ENCODE measurements around the gene NDC1. TPM values are rescaled to one million over a fixed set of nuclear protein-coding genes. Genes with fewer than 3 reads are reported as not detected.

The NDC1 gene
- total RNA-seq, 1 donor from 2014 or later = 14.8 TPM

DNA sequence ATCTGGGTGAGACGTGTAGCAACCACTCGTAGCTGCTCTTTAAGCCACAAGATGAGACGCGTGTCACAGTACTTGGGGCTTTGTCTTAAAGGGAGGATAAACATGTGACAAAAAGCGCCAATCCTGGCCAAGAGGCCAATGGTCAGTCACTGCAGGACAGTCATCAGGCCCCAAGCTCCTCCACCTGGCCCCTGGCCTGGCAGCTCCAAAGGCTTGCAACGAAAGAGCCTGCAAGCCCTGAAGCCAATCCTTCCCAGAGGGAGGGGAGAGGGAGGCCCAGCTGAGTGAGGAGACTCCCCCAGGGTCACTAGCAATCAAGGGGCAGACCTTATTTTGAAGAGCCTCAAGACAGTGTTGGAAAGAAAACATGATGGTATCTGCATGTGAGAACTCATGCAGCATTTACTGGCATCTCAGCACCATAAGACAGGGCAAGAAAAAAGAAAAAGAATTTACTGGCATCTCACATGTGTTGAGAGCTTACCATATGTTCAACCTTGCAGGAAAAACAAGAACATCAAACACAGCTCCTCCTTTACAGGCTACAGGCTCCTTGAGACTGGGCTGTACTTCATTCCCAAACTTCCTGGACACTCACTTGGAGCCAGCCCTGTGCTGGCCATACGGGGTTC lies 110.5 kb downstream of the NDC1 start:
- no peak overlapping the region for H3K27ac ChIP-seq (ENCODE audit: low read depth, low read length)
- peaks cover 36% of the 10 kb centered on the region for H4K20me1 ChIP-seq (ENCODE audit: insufficient read depth, low read length)
- Mint-ChIP-seq H3K4me1 (ENCODE audit: low read depth, unreplicated experiment) (no peaks in the 10 kb centered on the region), H3K4me3 (ENCODE audit: unreplicated experiment) (no peak overlapping the region), H3K36me3 (ENCODE audit: low read depth, unreplicated experiment) (peaks cover 2% of the 10 kb centered on the region), H3K27ac (ENCODE audit: unreplicated experiment) (no peak overlapping the region), H3K27me3 (ENCODE audit: low read depth, unreplicated experiment) (peaks cover 42% of the 10 kb centered on the region), H3K9me3 (ENCODE audit: unreplicated experiment) (peaks cover 12% of the 10 kb centered on the region)
- H2AFZ ChIP-seq (ENCODE audit: low read depth, low read length) = no peak overlapping the region
- H3K4me2 ChIP-seq (ENCODE audit: low read length) = no peak overlapping the region
- DNase-seq (ENCODE audit: low read depth) (no peak), FAIRE-seq (no peak)
- no peak overlapping the region for H3K4me3 ChIP-seq (ENCODE audit: insufficient read depth, low read depth, low read length)
- H3K27me3 ChIP-seq (ENCODE audit: insufficient read depth, low read length) = no peaks in the 10 kb centered on the region
- peaks cover 98% of the 10 kb centered on the region for H3K79me2 ChIP-seq (ENCODE audit: insufficient read depth, low read length)
- no peaks in the 10 kb centered on the region for H3K36me3 ChIP-seq (ENCODE audit: insufficient read depth, low read length)
- H3K9me3 ChIP-seq (ENCODE audit: insufficient read depth, low read depth, low read length) = peaks cover 3% of the 10 kb centered on the region
- H3K9ac ChIP-seq (ENCODE audit: low read length) = no peak overlapping the region
- peaks cover 33% of the 10 kb centered on the region for H3K4me1 ChIP-seq (ENCODE audit: insufficient read depth, low read length)
- TF ChIP-seq, protein P1, sequence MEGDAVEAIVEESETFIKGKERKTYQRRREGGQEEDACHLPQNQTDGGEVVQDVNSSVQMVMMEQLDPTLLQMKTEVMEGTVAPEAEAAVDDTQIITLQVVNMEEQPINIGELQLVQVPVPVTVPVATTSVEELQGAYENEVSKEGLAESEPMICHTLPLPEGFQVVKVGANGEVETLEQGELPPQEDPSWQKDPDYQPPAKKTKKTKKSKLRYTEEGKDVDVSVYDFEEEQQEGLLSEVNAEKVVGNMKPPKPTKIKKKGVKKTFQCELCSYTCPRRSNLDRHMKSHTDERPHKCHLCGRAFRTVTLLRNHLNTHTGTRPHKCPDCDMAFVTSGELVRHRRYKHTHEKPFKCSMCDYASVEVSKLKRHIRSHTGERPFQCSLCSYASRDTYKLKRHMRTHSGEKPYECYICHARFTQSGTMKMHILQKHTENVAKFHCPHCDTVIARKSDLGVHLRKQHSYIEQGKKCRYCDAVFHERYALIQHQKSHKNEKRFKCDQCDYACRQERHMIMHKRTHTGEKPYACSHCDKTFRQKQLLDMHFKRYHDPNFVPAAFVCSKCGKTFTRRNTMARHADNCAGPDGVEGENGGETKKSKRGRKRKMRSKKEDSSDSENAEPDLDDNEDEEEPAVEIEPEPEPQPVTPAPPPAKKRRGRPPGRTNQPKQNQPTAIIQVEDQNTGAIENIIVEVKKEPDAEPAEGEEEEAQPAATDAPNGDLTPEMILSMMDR (IDR thresholded peaks at IDR 0.05; ENCODE audit: insufficient read depth, low read depth, low read length) = no peak
- no peak for TF ChIP-seq EZH2 (IDR thresholded peaks at IDR 0.05; ENCODE audit: insufficient read depth, low read length)

DNA sequence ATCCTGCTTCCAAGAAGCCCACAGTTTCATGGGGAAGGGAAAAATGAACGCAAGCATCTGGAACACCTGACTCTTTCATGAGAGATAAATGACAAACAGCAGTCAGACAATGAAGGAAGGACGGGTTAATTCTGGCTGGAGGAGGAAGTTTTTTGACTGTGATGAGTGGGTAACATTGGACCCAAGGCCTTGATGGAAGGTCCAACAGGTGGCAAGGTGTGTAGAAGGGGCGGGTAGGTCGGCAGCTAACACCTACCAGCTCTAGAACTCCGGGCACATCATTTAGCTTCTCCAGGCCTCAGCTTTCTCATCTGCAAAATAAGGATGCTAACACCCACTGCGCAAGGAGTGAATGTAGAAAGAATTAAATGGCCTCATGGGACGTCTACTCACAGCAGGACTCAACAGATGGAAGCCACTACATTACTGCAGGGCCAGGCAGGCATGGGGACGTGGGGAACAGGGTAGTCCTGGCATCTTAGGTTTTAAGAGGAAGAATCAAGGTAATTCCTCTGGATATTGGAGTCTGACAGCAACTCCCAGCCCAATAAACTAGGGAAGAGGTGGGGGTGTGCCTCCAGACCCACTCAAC lies 112.0 kb downstream of the NDC1 start:
- Mint-ChIP-seq H3K36me3 (ENCODE audit: low read depth, unreplicated experiment) (peaks cover 2% of the 10 kb centered on the region), H3K4me3 (ENCODE audit: unreplicated experiment) (no peak overlapping the region), H3K4me1 (ENCODE audit: low read depth, unreplicated experiment) (no peaks in the 10 kb centered on the region), H3K9me3 (ENCODE audit: unreplicated experiment) (peaks cover 12% of the 10 kb centered on the region), H3K27me3 (ENCODE audit: low read depth, unreplicated experiment) (peaks cover 33% of the 10 kb centered on the region), H3K27ac (ENCODE audit: unreplicated experiment) (no peak overlapping the region)
- H3K9me3 ChIP-seq (ENCODE audit: insufficient read depth, low read depth, low read length) = peaks cover 3% of the 10 kb centered on the region
- no peaks in the 10 kb centered on the region for H3K27me3 ChIP-seq (ENCODE audit: insufficient read depth, low read length)
- no peak overlapping the region for H3K4me2 ChIP-seq (ENCODE audit: low read length)
- no peak for FAIRE-seq
- H3K4me1 ChIP-seq (ENCODE audit: insufficient read depth, low read length) = peaks cover 19% of the 10 kb centered on the region
- no peak overlapping the region for H2AFZ ChIP-seq (ENCODE audit: low read depth, low read length)
- H3K36me3 ChIP-seq (ENCODE audit: insufficient read depth, low read length) = no peaks in the 10 kb centered on the region
- no peak for DNase-seq (ENCODE audit: low read depth)
- H3K79me2 ChIP-seq (ENCODE audit: insufficient read depth, low read length) = peaks cover 99% of the 10 kb centered on the region
- no peak overlapping the region for H3K4me3 ChIP-seq (ENCODE audit: insufficient read depth, low read depth, low read length)
- peak overlapping the region; percentile 33 for H3K27ac ChIP-seq (ENCODE audit: low read depth, low read length)
- peaks cover 49% of the 10 kb centered on the region for H4K20me1 ChIP-seq (ENCODE audit: insufficient read depth, low read length)
- H3K9ac ChIP-seq (ENCODE audit: low read length) = peak overlapping the region; percentile 32
- TF ChIP-seq, protein P1 (IDR thresholded peaks at IDR 0.05; ENCODE audit: insufficient read depth, low read depth, low read length) = no peak
- no peak for TF ChIP-seq EZH2 (IDR thresholded peaks at IDR 0.05; ENCODE audit: insufficient read depth, low read length)

DNA sequence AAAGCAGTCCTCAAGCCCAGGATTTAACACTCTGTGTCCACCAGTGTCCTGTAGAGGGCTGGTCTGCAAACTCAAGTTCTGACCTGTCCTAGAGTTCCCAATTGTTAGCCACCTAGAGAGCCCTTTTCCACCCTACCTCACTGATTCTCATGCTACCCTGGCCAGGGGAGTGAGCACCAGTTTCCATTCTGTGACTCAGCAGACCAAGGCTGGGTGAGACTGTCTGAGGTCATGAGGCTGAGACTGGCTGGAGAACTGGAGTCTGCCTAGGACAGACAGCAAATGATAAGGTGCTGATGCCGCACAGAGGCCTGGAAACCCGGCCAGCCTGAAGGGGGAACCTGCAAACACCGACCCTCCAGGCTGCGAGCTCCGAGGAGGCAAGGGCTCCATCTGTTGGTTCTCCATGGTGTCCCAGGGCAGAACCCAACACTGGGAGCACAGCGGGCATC lies 112.8 kb downstream of the NDC1 start:
- H3K36me3 Mint-ChIP-seq (ENCODE audit: low read depth, unreplicated experiment) = peaks cover 2% of the 10 kb centered on the region
- H3K9me3 ChIP-seq (ENCODE audit: insufficient read depth, low read depth, low read length) = peaks cover 3% of the 10 kb centered on the region
- TF ChIP-seq, protein P1 (IDR thresholded peaks at IDR 0.05; ENCODE audit: insufficient read depth, low read depth, low read length) = peak; percentile 20
- no peak for TF ChIP-seq EZH2 (IDR thresholded peaks at IDR 0.05; ENCODE audit: insufficient read depth, low read length)
- no peaks in the 10 kb centered on the region for H3K27me3 ChIP-seq (ENCODE audit: insufficient read depth, low read length)
- H3K27me3 Mint-ChIP-seq (ENCODE audit: low read depth, unreplicated experiment) = peaks cover 26% of the 10 kb centered on the region
- no peak overlapping the region for H3K4me3 ChIP-seq (ENCODE audit: insufficient read depth, low read depth, low read length)
- H3K27ac ChIP-seq (ENCODE audit: low read depth, low read length) = peak overlapping the region; percentile 37
- H3K27ac Mint-ChIP-seq (ENCODE audit: unreplicated experiment) = no peak overlapping the region
- H3K4me2 ChIP-seq (ENCODE audit: low read length) = peak overlapping the region; percentile 15
- no peak overlapping the region for H3K4me3 Mint-ChIP-seq (ENCODE audit: unreplicated experiment)
- peaks cover 98% of the 10 kb centered on the region for H3K79me2 ChIP-seq (ENCODE audit: insufficient read depth, low read length)
- H3K4me1 ChIP-seq (ENCODE audit: insufficient read depth, low read length) = peaks cover 14% of the 10 kb centered on the region
- peaks cover 12% of the 10 kb centered on the region for H3K9me3 Mint-ChIP-seq (ENCODE audit: unreplicated experiment)
- no peak for FAIRE-seq
- DNase-seq (ENCODE audit: low read depth) = peak; percentile 79
- no peaks in the 10 kb centered on the region for H3K4me1 Mint-ChIP-seq (ENCODE audit: low read depth, unreplicated experiment)
- peaks cover 53% of the 10 kb centered on the region for H4K20me1 ChIP-seq (ENCODE audit: insufficient read depth, low read length)
- no peaks in the 10 kb centered on the region for H3K36me3 ChIP-seq (ENCODE audit: insufficient read depth, low read length)
- H2AFZ ChIP-seq (ENCODE audit: low read depth, low read length) = no peak overlapping the region
- H3K9ac ChIP-seq (ENCODE audit: low read length) = peak overlapping the region; percentile 32
